Right kidney (tissue), 9 donors: ENCODE results near the gene SLC11A2.

ENCODE experiments used
- DNase-seq: peaks from one replicate; pipeline ENCODE4 v3.0.0-alpha.2; 2016
- long read RNA-seq, 8 donors: transcript quantifications; one replicate each; lab custom pipeline, GENCODE V29; 2026

The SLC11A2 gene
- long read RNA-seq, donor 1, full-length matches to known transcripts: 4 of 4 reads
- long read RNA-seq, donor 1, partial matches to known transcripts: 0 of 4 reads
- long read RNA-seq, donor 1, other reads (novel, unspliced or antisense): 0 of 4 reads
- long read RNA-seq, donor 2, full-length matches to known transcripts: 5 of 5 reads
- long read RNA-seq, donor 2, partial matches to known transcripts: 0 of 5 reads
- long read RNA-seq, donor 2, other reads (novel, unspliced or antisense): 0 of 5 reads
- long read RNA-seq, donor 3, partial matches to known transcripts: 0 of 2 reads
- long read RNA-seq, donor 3, other reads (novel, unspliced or antisense): 0 of 2 reads
- long read RNA-seq, donor 4, full-length matches to known transcripts: 7 of 12 reads
- long read RNA-seq, donor 4, partial matches to known transcripts: 5 of 12 reads
- long read RNA-seq, donor 4, other reads (novel, unspliced or antisense): 0 of 12 reads
- long read RNA-seq, donor 5, full-length matches to known transcripts: 4 of 4 reads
- long read RNA-seq, donor 5, partial matches to known transcripts: 0 of 4 reads
- long read RNA-seq, donor 5, other reads (novel, unspliced or antisense): 0 of 4 reads
- long read RNA-seq, donor 6, full-length matches to known transcripts: 6 of 6 reads
- long read RNA-seq, donor 6, partial matches to known transcripts: 0 of 6 reads
- long read RNA-seq, donor 6, other reads (novel, unspliced or antisense): 0 of 6 reads
- long read RNA-seq, donor 7, partial matches to known transcripts: 5 of 13 reads
- long read RNA-seq, donor 7, other reads (novel, unspliced or antisense): 0 of 13 reads
- long read RNA-seq, donor 8, full-length matches to known transcripts: 6 of 6 reads
- long read RNA-seq, donor 8, partial matches to known transcripts: 0 of 6 reads
- long read RNA-seq, donor 8, other reads (novel, unspliced or antisense): 0 of 6 reads

DNA sequence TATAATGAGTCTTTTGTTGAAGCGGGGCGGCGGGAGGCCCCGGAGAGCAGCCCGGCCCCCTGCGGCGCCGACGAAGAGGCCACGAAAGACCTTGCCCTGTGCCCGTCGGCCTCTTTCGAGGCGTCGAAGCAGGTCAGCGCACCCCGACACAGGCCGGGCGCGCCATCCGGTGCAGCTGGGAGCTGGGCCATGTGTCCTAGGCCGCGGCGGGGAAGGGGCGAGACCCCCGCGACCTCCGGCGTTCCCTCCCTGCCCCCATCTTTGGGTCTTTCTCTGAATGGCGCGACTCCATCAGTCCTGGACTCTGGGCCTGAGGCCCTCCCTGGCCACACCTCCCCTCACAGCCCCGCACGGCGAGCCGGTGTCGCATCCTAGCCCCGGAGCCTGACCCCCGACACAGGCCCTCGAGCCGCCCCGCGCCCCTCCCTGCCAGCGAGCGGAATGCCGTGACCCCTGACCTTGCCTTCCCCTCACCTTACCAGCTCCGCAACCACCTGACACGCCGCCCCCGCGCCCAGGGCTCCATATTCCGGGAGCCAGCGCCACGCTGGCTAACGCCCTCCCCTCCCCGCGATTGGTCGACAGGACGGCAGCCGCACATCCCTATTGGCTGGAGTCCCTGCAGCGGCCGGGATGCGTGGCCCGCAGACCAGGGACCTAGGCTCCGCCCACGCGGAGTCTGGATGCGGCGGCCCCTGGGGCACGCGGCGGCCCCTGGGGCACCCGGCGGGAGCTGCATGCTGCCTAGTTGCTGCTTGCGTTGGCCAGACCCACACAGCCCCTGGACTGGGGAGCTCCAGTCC, at the start of gene SLC11A2:
Gene SLC11A2 (minus strand): TSS at position 549 of the 803 bp plus-strand sequence. CDS start 15,656 bp downstream, outside the sequence.
- peak; percentile 91 for DNase-seq

DNA sequence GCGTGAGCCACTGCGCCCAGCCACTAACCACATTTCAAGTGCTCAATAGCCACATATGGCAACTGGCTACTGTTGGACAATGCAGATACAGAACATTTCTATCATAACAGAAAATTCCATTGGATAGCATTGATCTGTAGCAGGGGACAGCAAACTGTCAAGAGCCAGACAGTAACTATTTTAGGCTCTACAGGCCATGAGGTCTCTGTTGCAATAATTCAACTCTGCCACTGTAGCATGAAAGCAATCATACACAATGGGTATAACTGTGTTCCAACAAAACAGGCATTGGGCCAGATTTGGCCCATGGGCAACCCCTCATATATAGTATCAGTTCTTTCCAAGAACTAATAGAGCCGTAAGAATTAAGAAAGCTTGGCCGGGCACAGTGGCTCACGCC, 49.2 kb upstream of the SLC11A2 start:
- no peak for DNase-seq

DNA sequence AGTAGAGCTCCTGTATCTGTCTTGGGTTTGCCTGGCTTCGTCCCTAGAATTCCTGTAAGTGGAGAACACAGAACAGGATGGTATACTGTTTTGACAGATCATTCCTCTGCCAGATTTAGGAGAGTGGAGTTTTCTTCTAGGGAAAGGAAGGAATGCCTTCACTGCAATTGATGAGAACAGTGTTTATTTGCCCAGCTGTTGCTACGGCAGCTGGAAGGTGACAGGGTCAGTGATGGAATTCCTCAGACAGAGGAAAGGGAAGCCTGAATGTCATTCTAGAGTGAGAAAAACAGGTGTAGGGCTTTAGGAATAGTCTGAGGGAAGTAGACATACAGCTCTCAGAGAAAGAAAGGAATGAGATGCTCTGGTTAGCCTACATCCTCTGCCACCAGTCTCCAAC, 45.5 kb upstream of the SLC11A2 start:
- no peak for DNase-seq

DNA sequence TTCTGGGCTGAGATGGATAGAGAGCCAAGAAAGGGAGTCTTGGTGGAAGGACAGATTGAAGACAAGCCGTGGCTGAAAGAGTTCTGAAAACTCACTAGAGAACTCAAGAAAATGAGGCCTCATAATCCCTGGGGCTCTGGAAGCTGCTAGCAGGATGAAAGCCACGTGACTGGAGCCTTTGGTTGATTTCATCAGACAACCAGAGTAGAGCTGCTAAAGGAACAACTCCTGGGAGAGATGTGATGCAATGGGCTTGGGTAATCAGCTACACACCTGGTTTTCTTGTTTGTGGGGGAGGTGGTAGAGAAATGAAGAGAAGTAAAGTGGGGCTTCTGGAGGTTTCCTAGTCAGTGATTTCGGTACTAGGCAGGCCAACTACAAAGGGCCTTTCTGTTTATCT, 43.8 kb upstream of the SLC11A2 start:
- DNase-seq: no peak

DNA sequence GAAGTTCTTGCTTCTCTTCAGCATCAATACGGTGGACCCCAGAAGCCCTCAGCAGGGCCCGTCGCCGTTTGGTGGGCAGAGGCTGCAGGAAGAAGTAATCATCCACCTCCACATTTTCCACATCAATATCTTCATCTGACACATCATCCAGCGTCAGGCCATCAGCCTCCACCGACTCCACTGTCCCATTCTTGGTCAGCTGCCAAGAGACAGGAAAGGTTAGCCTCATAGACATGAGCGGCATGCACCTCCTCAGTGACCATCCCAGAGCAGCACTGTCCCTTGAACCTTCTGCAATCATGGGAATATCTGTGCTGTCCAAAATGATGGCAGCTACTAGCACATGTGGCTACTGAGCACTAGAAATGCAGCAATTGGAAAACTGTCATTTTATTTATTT, 41.6 kb upstream of the SLC11A2 start:
- no peak for DNase-seq

DNA sequence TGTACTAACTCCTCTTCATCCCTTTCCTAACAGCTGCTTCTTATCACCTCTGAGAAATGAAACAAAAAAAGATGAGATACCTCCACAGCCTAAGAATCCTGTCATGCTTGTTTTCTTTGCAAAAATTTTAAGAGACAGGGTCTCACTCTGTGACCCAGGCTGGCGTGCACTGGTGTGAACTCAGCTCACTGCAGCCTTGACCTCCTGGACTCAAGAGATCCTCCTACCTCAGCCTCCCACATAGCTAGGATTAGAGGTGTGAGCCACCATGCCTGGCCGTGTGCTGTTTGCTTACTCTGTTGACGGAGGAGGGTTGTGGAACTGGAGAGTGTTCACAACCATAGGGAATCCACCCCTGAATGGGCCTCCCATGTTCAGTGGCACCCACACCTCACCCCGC, 41.0 kb upstream of the SLC11A2 start:
- no peak for DNase-seq

DNA sequence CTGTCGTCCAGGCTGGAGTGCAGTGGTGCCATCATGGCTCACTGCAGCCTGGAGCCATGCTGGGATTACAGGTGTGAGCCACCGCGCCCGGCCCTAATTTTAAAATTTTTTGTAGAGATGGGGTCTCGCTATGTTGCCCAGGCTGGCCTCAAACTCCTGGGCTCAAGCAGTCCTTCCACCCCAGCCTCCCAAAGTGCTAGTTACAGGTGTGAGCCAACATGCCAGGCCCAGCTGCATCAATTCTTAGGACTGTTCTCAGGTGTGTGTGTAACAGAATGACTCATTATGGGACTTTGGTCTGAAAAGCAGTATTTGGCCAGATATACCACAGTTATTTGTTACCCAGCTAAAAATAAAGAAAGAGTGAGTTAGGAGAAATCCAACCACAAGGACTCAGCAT, 39.3 kb upstream of the SLC11A2 start:
- no peak for DNase-seq

DNA sequence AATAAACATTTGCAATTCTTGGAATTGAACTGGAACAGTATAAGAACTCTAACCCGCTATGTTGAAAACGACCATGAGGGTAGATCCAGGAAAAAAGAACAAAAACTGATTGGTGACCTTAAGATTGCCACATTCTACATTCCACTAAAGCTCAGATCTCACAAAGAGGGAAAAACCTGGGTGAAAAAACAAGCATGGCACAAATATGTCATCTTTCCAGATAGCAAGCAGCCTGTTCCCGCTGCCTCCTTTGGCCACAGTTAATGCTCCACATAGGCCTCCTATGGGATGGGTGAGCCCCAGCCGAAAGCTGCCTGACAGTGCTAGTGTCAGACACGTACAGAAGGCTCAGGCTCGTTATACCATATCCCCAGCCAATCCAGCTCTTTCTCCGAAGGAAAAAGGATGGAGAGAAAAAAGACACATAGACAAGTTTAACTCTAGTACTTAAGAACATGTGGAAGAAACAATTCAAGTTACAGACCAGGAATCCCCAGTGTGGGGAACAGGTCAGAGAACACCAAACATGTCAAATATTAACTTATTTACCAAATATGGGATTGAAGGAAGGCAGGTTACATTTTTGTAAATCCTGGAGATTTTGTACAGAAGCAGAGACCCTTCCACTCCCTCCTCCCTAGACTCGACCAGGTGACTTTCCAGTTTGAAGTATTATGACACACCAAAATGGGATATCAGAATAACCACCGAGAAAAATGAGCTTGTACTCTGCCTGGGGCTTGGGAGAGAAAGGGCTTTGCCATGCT, 36.6 kb upstream of the SLC11A2 start:
- no peak for DNase-seq

DNA sequence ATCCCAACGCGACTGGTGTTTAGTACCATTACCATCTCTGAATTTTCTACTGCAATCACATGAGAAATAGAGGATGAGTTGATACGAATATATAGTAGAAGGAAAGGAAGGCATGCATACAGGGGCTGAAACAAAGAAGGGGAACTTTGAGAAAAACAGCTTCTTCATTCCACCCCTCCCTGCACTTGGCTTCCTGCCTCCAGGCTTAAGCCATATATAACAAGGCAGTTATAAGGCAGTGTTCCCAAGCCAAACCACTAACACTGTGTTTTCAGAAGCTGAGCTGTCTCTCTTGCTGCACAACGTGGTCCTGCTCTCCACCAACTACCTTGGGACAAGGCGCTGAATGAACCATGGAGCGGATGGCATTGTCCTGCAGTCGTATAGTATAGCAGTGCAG, 32.9 kb upstream of the SLC11A2 start:
- no peak for DNase-seq

DNA sequence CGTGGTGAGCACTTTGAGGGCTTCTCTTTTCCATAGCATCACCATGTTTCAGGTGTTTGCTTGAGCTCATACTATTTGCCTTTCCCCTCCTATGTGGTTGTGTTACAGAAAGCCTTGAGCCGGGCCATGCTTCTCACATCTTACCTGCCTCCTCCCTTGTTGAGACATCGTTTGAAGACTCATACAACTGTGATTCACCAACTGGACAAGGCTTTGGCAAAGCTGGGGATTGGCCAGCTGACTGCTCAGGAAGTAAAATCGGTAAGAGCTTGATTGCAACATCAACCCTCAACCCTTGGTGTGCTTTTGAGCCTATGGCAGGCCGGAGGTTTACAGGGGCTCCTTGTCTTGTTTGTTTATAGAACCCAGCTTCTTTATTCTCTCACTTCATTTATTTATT, 30.1 kb upstream of the SLC11A2 start:
- DNase-seq: no peak

DNA sequence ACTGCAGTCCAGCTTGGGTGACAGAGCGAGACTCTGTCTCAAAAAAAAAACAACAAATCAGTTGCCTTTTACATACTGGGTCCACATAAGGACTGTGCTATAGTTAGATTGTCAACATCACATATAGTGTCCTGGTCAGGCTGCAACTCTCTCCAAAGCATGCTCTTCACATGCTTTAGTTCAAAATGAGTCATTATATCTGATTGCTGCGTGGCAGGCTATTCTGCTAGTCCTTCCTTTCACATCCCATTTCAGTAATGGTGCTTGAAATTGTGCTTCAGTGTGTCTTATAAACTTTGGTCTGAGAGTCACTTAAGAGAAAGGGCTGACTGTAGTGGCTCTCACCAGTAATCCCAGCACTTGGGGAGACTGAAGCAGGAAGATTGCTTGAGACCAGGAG, 28.9 kb upstream of the SLC11A2 start:
- no peak for DNase-seq

DNA sequence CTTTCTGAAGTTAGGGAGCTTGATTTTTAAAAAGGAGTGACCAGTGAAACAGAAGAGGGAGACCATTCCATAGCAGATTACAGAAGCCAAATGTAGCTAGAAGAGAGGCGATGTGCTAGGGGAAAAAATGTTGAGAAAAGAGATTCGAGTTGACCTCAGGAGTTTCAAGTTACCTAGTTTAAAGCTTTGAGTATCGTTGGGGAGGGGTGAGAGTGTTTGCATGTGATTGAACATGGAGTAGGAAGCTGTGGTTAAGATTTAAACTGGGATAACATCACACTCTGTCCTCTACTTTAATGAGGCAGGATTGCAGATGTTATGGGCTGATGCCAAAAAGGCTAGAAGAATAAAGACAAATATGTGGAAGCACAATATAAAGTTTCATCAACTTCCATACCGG, 25.6 kb upstream of the SLC11A2 start:
- peak; percentile 18 for DNase-seq

DNA sequence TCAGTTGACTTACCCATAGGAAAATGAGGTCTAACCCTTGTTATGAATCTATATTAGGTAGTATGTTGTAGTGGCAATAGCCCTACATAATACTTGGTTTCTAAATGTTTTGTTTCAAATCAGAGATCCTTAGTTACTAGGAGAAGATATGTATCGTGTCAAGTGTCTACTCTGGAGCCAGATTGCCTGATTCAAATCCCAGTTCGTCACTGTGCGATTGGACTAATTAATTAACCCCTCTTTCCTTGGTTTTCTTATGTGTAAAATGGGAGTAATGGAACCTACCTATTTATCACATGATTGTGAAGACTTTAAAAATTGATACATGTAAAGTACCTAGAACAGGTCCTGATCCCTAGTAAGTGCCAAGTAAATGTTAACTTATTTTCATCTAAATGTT, 23.3 kb upstream of the SLC11A2 start:
- no peak for DNase-seq

DNA sequence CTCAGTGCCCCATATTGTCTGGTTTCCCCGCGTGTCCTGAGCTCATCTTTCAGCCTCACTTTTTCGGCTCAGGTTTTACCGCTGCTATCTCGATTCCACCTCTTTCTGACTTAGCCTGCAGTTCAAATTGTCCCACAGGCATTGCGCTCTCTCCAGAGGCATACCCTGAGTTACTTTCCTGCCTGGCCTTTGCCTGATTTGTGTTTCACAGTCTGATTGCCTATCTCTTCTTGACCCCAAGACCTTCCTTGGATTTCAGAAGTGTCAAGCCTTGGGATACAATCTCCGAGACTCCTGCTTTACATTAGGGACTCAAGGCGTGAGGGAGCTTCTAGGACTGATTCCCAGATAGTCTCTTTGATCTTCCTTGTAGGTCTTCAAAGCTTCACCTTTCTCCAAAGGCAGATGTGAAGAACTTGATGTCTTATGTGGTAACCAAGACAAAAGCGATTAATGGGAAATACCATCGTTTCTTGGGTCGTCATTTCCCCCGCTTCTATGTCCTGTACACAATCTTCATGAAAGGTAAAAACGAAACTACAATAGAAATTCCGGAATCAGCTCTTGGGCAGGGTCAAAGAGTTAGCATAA, 22.6 kb upstream of the SLC11A2 start:
- no peak for DNase-seq

DNA sequence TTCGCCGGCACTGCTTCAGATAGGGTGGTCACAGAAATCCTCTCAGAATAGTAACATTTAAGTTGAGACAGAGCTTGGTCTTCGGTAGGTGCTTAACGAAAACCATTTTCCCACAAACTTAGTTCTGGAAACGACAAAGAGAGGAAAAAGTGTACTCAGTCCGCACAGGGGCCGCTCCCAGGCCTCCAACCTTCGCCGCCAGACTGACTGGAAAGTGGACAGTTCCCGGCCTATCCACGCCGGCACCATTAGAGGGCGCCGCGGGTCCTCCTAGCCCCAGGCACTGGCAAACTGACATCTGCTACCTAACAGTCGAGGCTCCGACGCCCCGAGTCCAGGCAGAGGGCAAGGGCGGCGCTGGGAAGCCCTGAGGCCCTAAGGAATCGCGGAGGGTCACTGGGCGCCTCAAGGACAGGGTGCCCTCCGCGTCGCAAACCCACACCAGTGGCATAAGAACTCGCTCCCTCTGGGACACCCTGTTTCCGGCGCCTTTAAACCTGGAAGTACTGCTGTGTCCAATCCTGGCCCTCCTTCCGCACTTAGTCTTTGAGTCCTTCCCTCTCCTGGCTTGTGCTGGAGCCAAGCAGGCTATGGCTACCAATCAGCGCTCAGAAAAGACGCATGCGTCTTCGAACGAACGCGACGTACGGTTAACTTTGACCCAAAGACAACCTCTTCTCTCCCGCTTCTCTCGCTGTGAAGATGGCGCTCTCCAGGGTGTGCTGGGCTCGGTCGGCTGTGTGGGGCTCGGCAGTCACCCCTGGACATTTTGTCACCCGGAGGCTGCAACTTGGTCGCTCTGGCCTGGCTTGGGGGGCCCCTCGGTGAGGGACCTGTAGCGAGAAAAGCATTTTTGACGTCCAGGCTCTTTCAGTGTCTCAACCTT, 21.7 kb upstream of the SLC11A2 start, which contains the start of gene LETMD1:
Gene LETMD1 (plus strand): TSS at position 673 of the 886 bp plus-strand sequence. CDS start 30 bp downstream, at position 703.
- peak; percentile 99 for DNase-seq

DNA sequence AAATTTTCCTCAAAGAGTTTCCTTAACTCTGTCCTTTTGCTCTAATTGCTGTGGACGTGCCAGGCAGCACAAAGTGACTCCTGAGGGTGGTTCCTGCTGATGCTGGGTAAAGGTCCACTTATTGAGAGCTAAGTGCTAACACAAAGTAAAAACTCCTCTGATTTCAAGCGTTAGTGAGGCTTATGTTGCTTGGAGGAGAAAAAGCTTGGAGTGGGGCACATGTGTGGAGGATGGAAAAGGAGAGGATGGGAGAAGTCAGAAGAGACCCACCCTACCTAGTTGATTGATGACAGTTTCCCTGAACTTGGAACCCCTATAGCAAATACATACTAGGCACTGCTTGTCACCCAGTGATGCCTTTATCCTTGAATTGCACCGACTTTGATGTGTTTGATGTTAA, 10.1 kb upstream of the SLC11A2 start:
- DNase-seq: no peak

DNA sequence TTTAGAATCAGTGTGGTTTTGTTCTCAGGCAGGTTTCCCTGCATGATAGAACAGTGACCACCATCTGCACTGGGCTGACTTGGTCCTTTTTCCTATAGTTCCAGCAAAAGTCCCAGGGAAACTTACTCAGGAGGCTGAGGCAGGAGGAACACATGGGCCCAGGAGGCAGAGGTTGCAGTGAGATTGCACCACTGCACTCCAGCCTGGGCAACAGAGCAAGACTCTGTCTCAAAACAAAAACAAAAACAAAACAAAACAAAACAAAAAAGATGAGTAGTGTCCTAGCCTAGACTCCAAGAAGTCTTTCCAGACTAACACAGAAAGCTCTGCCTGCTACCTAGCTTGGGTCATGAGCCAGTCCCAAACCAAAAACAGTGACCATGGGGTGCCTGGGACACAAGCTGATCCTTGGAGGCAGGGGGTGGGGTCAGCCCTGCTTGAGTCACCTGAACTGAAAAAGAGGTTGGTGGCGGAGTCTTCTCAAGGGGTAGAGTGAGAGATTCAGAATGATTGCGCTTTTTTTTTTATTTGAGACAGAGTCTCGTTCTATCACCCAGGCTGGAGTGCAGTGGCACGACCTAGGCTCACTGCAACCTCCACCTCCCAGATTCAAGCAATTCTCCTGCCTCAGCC, 7.4 kb upstream of the SLC11A2 start:
- no peak for DNase-seq

DNA sequence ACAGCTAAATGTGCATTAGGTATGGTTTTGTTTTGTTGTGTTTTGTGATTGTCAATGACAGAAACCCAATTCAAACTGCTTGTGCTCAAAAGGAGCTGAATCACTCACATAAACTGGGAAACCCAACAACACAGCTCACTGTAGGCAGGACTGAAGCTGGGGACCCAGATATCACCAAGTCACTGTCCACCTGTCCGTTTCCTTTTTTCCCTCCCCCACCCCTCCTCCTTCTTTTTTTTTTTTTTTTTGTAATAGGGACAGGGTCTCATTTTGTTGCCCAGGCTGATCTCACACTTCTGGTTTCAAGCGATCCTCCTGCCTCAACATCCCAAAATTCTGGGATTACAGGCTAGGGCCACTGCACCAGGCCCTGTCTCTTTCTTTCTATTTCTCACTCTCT, 6.9 kb upstream of the SLC11A2 start:
- no peak for DNase-seq

DNA sequence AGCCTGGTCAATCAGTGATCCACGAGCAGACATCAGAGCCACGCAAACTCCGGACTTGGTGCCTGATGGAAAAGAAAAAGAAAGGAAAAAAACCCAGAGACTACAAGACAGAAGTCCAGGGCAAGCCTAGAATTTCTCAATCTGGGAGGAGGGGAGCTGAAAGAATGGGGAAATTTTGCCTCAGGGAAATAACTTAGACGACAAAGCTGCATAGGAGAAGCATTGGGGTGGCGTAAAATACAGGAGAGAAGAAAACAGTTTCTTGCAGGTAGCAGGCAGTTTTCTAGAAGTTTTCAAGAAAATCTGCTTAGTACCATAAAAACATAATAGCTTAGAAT, 2.6 kb upstream of the SLC11A2 start:
- DNase-seq: no peak
